ENCODE results near the gene RBFOX2.
"Not testable (repeated sequence)": the region's sequence is repeated elsewhere in the genome, so short reads cannot be mapped to it uniquely, and the experiment has no call there.

Gene RBFOX2

DNA sequence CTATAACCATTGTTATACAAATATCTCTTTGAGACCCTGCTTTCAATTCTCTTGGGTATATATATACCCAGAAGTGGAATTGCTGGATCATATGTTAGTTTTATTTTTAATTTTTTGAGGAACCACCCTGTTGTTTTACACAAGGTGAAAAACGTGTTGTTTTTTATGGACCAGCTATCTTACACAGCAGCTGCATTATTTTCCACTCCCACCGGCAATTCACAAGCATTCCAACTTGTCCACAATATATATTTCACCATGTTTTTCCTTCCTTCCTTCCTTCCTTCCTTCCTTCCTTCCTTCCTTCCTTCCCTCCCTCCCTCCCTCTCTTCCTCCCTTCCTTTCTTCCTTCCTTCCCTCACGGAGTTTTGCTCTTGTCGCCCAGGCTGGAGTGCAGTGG, 317.3 kb downstream of the RBFOX2 start:
- no peak for DNase-seq (ENCODE audit: low read depth)
- no peak for TF ChIP-seq CTCF (conservative IDR thresholded peaks at IDR 0.05; ENCODE audit: control insufficient read depth, insufficient read depth, low read depth, low read length)
- H3K4me3 ChIP-seq (ENCODE audit: control insufficient read depth, low read depth, low read length), result no peak overlapping the region

DNA sequence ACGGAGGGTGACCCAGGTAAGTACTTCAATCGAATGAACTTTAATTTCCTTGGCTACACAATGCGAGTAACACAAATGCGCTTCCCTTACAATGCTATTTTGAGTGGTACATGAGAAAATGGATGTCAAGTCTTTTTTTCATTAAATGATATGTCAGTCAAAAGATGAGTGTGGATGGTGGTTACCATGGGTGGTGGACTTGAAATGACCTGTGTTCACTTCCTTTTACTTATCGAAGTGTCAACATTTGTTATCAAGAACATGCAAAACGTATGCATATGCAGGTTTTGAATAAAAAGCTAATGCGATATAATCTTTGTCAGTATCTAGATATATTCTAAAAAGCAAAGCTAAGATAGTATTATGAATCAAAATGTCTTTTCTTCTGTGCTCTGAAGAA, 319.7 kb downstream of the RBFOX2 start:
- no peak for TF ChIP-seq CTCF (conservative IDR thresholded peaks at IDR 0.05; ENCODE audit: control insufficient read depth, insufficient read depth, low read depth, low read length)
- no peak for DNase-seq (ENCODE audit: low read depth)
- H3K4me3 ChIP-seq (ENCODE audit: control insufficient read depth, low read depth, low read length), result no peak overlapping the region

GRCh38 chr22:35708453-35708852, 320.2 kb downstream of the RBFOX2 start:
- no peak for TF ChIP-seq CTCF (conservative IDR thresholded peaks at IDR 0.05; ENCODE audit: control insufficient read depth, insufficient read depth, low read depth, low read length)
- no peak overlapping the region for H3K4me3 ChIP-seq (ENCODE audit: control insufficient read depth, low read depth, low read length)
- DNase-seq (ENCODE audit: low read depth), result peak; percentile 11

GRCh38 chr22:35705141-35705540, 323.5 kb downstream of the RBFOX2 start:
- TF ChIP-seq CTCF (conservative IDR thresholded peaks at IDR 0.05; ENCODE audit: control insufficient read depth, insufficient read depth, low read depth, low read length), result no peak
- H3K4me3 ChIP-seq (ENCODE audit: control insufficient read depth, low read depth, low read length), result no peak overlapping the region
- DNase-seq (ENCODE audit: low read depth), result peak; percentile 88

DNA sequence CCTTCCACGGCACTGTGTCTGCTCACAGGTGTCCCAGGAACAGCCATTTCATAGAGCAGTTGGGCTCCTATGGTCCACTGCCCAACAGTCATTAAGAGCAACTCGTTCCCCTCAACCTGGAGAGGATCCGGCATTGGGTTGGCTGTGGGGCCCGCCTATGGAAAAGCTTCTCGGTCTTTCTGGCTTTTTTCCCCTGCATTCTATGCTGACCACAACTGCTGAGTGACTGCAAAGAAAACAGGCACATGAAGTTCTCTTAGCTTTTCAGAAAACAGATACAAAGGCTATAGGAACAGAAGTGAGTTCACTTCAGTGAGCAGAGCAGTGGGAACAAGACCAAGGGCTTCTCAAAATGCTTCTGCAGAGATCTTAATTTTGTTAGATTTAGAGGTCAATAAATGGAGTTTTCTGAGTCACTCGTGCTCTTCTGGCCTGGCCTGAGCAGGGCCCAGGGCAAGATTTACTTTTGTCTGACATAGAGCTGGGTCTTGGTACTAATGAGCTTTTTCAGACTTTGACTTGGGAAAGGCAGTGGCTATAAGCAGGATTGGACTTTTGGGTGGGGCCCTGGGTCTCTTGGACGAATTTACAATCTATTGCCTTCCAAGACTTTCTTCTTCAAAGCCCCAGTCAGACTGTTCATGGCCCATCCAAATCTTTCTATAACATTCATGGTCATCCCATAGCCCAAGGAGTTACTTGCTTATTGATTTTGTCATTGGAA, 324.6 kb downstream of the RBFOX2 start:
- TF ChIP-seq CTCF (conservative IDR thresholded peaks at IDR 0.05; ENCODE audit: control insufficient read depth, insufficient read depth, low read depth, low read length), result no peak
- peak; percentile 45 for DNase-seq (ENCODE audit: low read depth)
- H3K4me3 ChIP-seq (ENCODE audit: control insufficient read depth, low read depth, low read length), result no peak overlapping the region

- not testable (repeated sequence) for H3K4me3 ChIP-seq (ENCODE audit: control insufficient read depth, low read depth, low read length); DNase-seq (ENCODE audit: low read depth)
Observed at GRCh38 chr22:35699852-35700251, 328.8 kb downstream of the RBFOX2 start.

- H3K4me3 ChIP-seq (ENCODE audit: control insufficient read depth, low read depth, low read length), result no peak overlapping the region
- TF ChIP-seq CTCF (conservative IDR thresholded peaks at IDR 0.05; ENCODE audit: control insufficient read depth, insufficient read depth, low read depth, low read length), result no peak
- no peak for DNase-seq (ENCODE audit: low read depth)
Observed at GRCh38 chr22:35697142-35697541, 331.5 kb downstream of the RBFOX2 start.
